GM23338 (cell line): ENCODE data around the gene EFCAB6. TPM values are rescaled to one million over a fixed set of nuclear protein-coding genes. Genes with fewer than 3 reads are reported as not detected.

Source experiments
- ATAC-seq: fragments of 200-7000 bp; cut with Tn5 transposase; 3 replicates; pipeline ENCODE4 v1.9.1; 2020
- DNase-seq: peaks from one replicate; pipeline ENCODE4 v3.0.0-alpha.2; 2015; ENCODE audit warnings: low spot score
- H2AFZ ChIP-seq: fragments of 200-600 bp; sonication (generic); 2 replicates; pipeline ENCODE4 v1.8.0; 2016; ENCODE audit warnings: antibody characterized with exemption, mild to moderate bottlenecking, moderate library complexity
- H3F3A ChIP-seq: fragments of 200-600 bp; sonication (generic); replicated peaks from 2 replicates; pipeline ENCODE4 v1.8.0; 2017; ENCODE audit warnings: antibody characterized with exemption, mixed run types, low read depth
- H3K27ac ChIP-seq: fragments of 200-600 bp; sonication (generic); 2 replicates; pipeline ENCODE4 v1.6.1; 2016; ENCODE audit warnings: low read depth
- H3K27me3 ChIP-seq: fragments of 200-600 bp; sonication (generic); 2 replicates; pipeline ENCODE4 v1.8.0; 2016; ENCODE audit warnings: mild to moderate bottlenecking, mixed run types, moderate library complexity; ENCODE audit not compliant: insufficient read depth
- H3K36me3 ChIP-seq: fragments of 200-600 bp; sonication (generic); 2 replicates; pipeline ENCODE4 v1.8.0; 2016; ENCODE audit warnings: mild to moderate bottlenecking; ENCODE audit not compliant: insufficient read depth
- H3K4me1 ChIP-seq: fragments of 200-600 bp; sonication (generic); 2 replicates; pipeline ENCODE4 v1.8.0; 2016; ENCODE audit warnings: mild to moderate bottlenecking, moderate library complexity; ENCODE audit not compliant: insufficient read depth
- H3K4me2 ChIP-seq: fragments of 200-600 bp; sonication (generic); 2 replicates; pipeline ENCODE4 v1.7.1; 2017; ENCODE audit warnings: mixed run types
- H3K4me3 ChIP-seq: fragments of 200-600 bp; sonication (generic); 2 replicates; pipeline ENCODE4 v1.6.1; 2016; ENCODE audit warnings: mixed run types
- H3K79me2 ChIP-seq: fragments of 200-600 bp; sonication (generic); replicated peaks from 2 replicates; pipeline ENCODE4 v1.8.0; 2017; ENCODE audit warnings: mild to moderate bottlenecking; ENCODE audit not compliant: insufficient read depth
- H3K9me2 ChIP-seq: fragments of 200-600 bp; sonication (generic); 2 replicates; pipeline ENCODE4 v1.8.0; 2017; ENCODE audit not compliant: insufficient read depth
- H4K20me1 ChIP-seq: fragments of 200-600 bp; sonication (generic); replicated peaks from 2 replicates; pipeline ENCODE4 v1.8.0; 2017; ENCODE audit warnings: mild to moderate bottlenecking; ENCODE audit not compliant: insufficient read depth
- H3K27ac Mint-ChIP-seq: 2 replicates; pipeline ENCODE4 v1.8.0; 2020; ENCODE audit warnings: inconsistent platforms, mild to moderate bottlenecking, moderate library complexity, mixed read lengths
- H3K27me3 Mint-ChIP-seq: 3 replicates; pipeline ENCODE4 v1.8.0; 2022; ENCODE audit warnings: low read depth, mild to moderate bottlenecking, moderate library complexity, mixed read lengths, inconsistent platforms; ENCODE audit not compliant: insufficient read depth, poor library complexity
- H3K36me3 Mint-ChIP-seq: 3 replicates; pipeline ENCODE4 v1.8.0; 2021; ENCODE audit warnings: low read depth, mild to moderate bottlenecking, inconsistent platforms, moderate library complexity, mixed read lengths
- H3K4me1 Mint-ChIP-seq: 3 replicates; pipeline ENCODE4 v1.8.0; 2020; ENCODE audit warnings: mild to moderate bottlenecking, inconsistent platforms, mixed read lengths
- H3K4me3 Mint-ChIP-seq: 3 replicates; pipeline ENCODE4 v1.8.0; 2021; ENCODE audit warnings: moderate library complexity, mild to moderate bottlenecking, inconsistent platforms, mixed read lengths
- H3K9me3 Mint-ChIP-seq: 3 replicates; pipeline ENCODE4 v1.8.0; 2020; ENCODE audit warnings: moderate library complexity, mild to moderate bottlenecking, inconsistent platforms, mixed read lengths
- ETS1 ChIP-seq: IDR thresholded peaks from 2 replicates; pipeline ENCODE4 v1.6.1; 2016; ENCODE audit warnings: antibody characterized with exemption
- POLR2AphosphoS5 ChIP-seq: IDR thresholded peaks from 2 replicates; pipeline ENCODE4 v1.6.1; 2016; ENCODE audit warnings: antibody characterized with exemption, low read depth
- ZNF331 ChIP-seq: fragments of 250-450 bp; sonication (Bioruptor Pico); IDR thresholded peaks from 2 replicates; pipeline ENCODE4 v1.5.0; 2020; ENCODE audit warnings: low read depth, mild to moderate bottlenecking, moderate library complexity
- ZNF462 ChIP-seq: fragments of 250-450 bp; sonication (Bioruptor Pico); IDR thresholded peaks from 2 replicates; pipeline ENCODE4 v1.5.0; 2020; ENCODE audit warnings: mild to moderate bottlenecking, moderate library complexity
- polyA plus RNA-seq: library from polyadenylated mRNA; unstranded; fragments of >200 nt; fragmentation: Nextera tagmentation; extraction: Ambion mirVana; gene quantifications from 2 replicates; pipeline ENCODE4 v1.2.1, GENCODE V29; 2016
- total RNA-seq: library from RNA; depleted of rRNA; stranded (reverse); fragments of >200 nt; shearing (Covaris generic); gene quantifications from 2 replicates; pipeline ENCODE4 v1.2.3, GENCODE V29; 2014

EFCAB6 gene
- total and polyA plus RNA-seq, 2 experiments from 2014 or later = 1.1 to 1.8 TPM

- TF ChIP-seq ZNF462 (CRISPR knock-in tag) (no peak), POLR2AphosphoS5 (no peak)
Observed at GRCh38 chr22:43535741-43536140, 276.4 kb downstream of the EFCAB6 start (continued).

GRCh38 chr22:43535336-43535735 is 276.8 kb downstream of the EFCAB6 start:
- TF ChIP-seq POLR2AphosphoS5 (no peak), ETS1 (no peak), ZNF331 (CRISPR knock-in tag) (no peak)
- no peak for DNase-seq
- no peaks in the 10 kb centered on the region for H3K27me3 ChIP-seq
- H3K36me3 Mint-ChIP-seq = peaks cover 15% of the 10 kb centered on the region; the same call in 2 of the 3 replicates
- no peaks in the 10 kb centered on the region for H3K79me2 ChIP-seq
- H3K36me3 ChIP-seq = no peaks in the 10 kb centered on the region
- no peak overlapping the region for H2AFZ ChIP-seq
- peaks cover 6% of the 10 kb centered on the region for H3K4me1 Mint-ChIP-seq
- H4K20me1 ChIP-seq = no peaks in the 10 kb centered on the region
- H3K27me3 Mint-ChIP-seq = peaks cover 4% of the 10 kb centered on the region
- no peak overlapping the region for H3K4me3 Mint-ChIP-seq
- no peak overlapping the region for H3K4me3 ChIP-seq
- peaks cover 5% of the 10 kb centered on the region; the same call in 1 of the 2 replicates for H3K9me2 ChIP-seq
- ATAC-seq = no peak
- H3F3A ChIP-seq = no peaks in the 10 kb centered on the region
- no peaks in the 10 kb centered on the region for H3K4me1 ChIP-seq
- peaks cover 21% of the 10 kb centered on the region; the same call in 2 of the 3 replicates for H3K9me3 Mint-ChIP-seq
- H3K27ac Mint-ChIP-seq = no peak overlapping the region
- H3K27ac ChIP-seq = no peak overlapping the region
- H3K4me2 ChIP-seq = no peak overlapping the region
